SK-N-SH treated with all-trans-retinoic acid at 6 μM for 48 hours (cell line): ENCODE results near the gene CLNS1A.

ENCODE experiments used
- ATAC-seq: fragments of 200-7000 bp; cut with Tn5 transposase; 3 replicates; pipeline ENCODE4 v1.9.1; 2020; ENCODE audit warnings: mild to moderate bottlenecking, moderate library complexity
- ARNTL ChIP-seq: fragments of 450-650 bp; formaldehyde crosslinking; IDR thresholded peaks from 2 replicates; pipeline ENCODE4 v1.5.0; 2020; ENCODE audit warnings: low read depth, mild to moderate bottlenecking, moderate library complexity, borderline replicate concordance
- BACH2 ChIP-seq: fragments of 250-450 bp; sonication (Bioruptor Pico); IDR thresholded peaks from 2 replicates; pipeline ENCODE4 v1.9.0; 2021; ENCODE audit warnings: mild to moderate bottlenecking, borderline replicate concordance
- CSDC2 ChIP-seq: fragments of 250-450 bp; sonication (Bioruptor Pico); IDR thresholded peaks from 2 replicates; pipeline ENCODE4 v1.5.0; 2020; ENCODE audit warnings: mild to moderate bottlenecking, moderate library complexity
- ESRRG ChIP-seq: fragments of 250-450 bp; sonication (Bioruptor Pico); IDR thresholded peaks from 2 replicates; pipeline ENCODE4 v1.6.1; 2021; ENCODE audit warnings: mild to moderate bottlenecking
- GLIS3 ChIP-seq: fragments of 250-450 bp; sonication (Bioruptor Pico); IDR thresholded peaks from 2 replicates; pipeline ENCODE4 v1.5.0; 2020; ENCODE audit warnings: mild to moderate bottlenecking, moderate library complexity
- ISL1 ChIP-seq: fragments of 250-450 bp; sonication (Bioruptor Pico); IDR thresholded peaks from 2 replicates; pipeline ENCODE4 v2.1.2; 2022; ENCODE audit warnings: mild to moderate bottlenecking, moderate library complexity
- OSR1 ChIP-seq: fragments of 250-450 bp; sonication (Bioruptor Pico); IDR thresholded peaks from 2 replicates; pipeline ENCODE4 v1.8.0; 2022; ENCODE audit warnings: moderate library complexity, mild to moderate bottlenecking, inconsistent platforms
- PPARA ChIP-seq: fragments of 250-450 bp; sonication (Bioruptor Pico); IDR thresholded peaks from 2 replicates; pipeline ENCODE4 v1.5.0; 2020; ENCODE audit warnings: mild to moderate bottlenecking, borderline replicate concordance
- RARB ChIP-seq: fragments of 250-450 bp; sonication (Bioruptor Pico); IDR thresholded peaks from 2 replicates; pipeline ENCODE4 v1.8.0; 2021; ENCODE audit warnings: mild to moderate bottlenecking, moderate library complexity
- SNAI2 ChIP-seq: fragments of 250-450 bp; sonication (Bioruptor Pico); IDR thresholded peaks from 2 replicates; pipeline ENCODE4 v1.5.0; 2020; ENCODE audit warnings: mild to moderate bottlenecking, moderate library complexity
- TCF4 ChIP-seq: fragments of 250-450 bp; sonication (Bioruptor Pico); IDR thresholded peaks from 2 replicates; pipeline ENCODE4 v1.8.0; 2021; ENCODE audit warnings: mild to moderate bottlenecking, moderate library complexity, borderline replicate concordance
- TOX ChIP-seq: fragments of 250-450 bp; sonication (Bioruptor Pico); IDR thresholded peaks from 2 replicates; pipeline ENCODE4 v1.8.0; 2021; ENCODE audit warnings: mild to moderate bottlenecking, moderate library complexity, borderline replicate concordance
- ZC3H10 ChIP-seq: fragments of 250-450 bp; sonication (Bioruptor Pico); IDR thresholded peaks from 2 replicates; pipeline ENCODE4 v1.5.1; 2021; ENCODE audit warnings: mild to moderate bottlenecking, moderate library complexity
- ZFP3 ChIP-seq: fragments of 250-450 bp; sonication (Bioruptor Pico); IDR thresholded peaks from 2 replicates; pipeline ENCODE4 v1.5.0; 2020; ENCODE audit warnings: mild to moderate bottlenecking, moderate library complexity
- ZFP30 ChIP-seq: fragments of 450-650 bp; formaldehyde crosslinking; IDR thresholded peaks from 2 replicates; pipeline ENCODE4 v1.5.0; 2022; ENCODE audit warnings: mild to moderate bottlenecking, moderate library complexity
- ZNF565 ChIP-seq: fragments of 450-650 bp; formaldehyde crosslinking; conservative IDR thresholded peaks from 2 replicates; pipeline ENCODE4 v1.5.0; 2020; ENCODE audit warnings: low read depth, mild to moderate bottlenecking, moderate library complexity
- ZNF70 ChIP-seq: fragments of 450-650 bp; formaldehyde crosslinking; IDR thresholded peaks from 2 replicates; pipeline ENCODE4 v1.5.0; 2020; ENCODE audit warnings: mild to moderate bottlenecking, moderate library complexity
- ZNF8 ChIP-seq: fragments of 450-650 bp; formaldehyde crosslinking; IDR thresholded peaks from 2 replicates; pipeline ENCODE4 v1.5.0; 2020; ENCODE audit warnings: mild to moderate bottlenecking, moderate library complexity
- TF ChIP-seq, protein P1 (sequence below): fragments of 250-450 bp; sonication (Bioruptor Pico); IDR thresholded peaks from 2 replicates; pipeline ENCODE4 v1.8.0; 2021; ENCODE audit warnings: low read depth, mild to moderate bottlenecking, moderate library complexity, borderline replicate concordance
- TF ChIP-seq, protein P2 (sequence below): fragments of 250-450 bp; sonication (Bioruptor Pico); IDR thresholded peaks from 2 replicates; pipeline ENCODE4 v1.5.1; 2020; ENCODE audit warnings: low read depth, mild to moderate bottlenecking, moderate library complexity
- TF ChIP-seq, protein P3 (sequence below): fragments of 250-450 bp; sonication (Bioruptor Pico); IDR thresholded peaks from 2 replicates; pipeline ENCODE4 v1.8.0; 2020; ENCODE audit warnings: mild to moderate bottlenecking, moderate library complexity, borderline replicate concordance
- TF ChIP-seq, protein P4 (sequence below): fragments of 250-450 bp; sonication (Bioruptor Pico); IDR thresholded peaks from 2 replicates; pipeline ENCODE4 v1.5.1; 2021; ENCODE audit warnings: mild to moderate bottlenecking, moderate library complexity
- TF ChIP-seq, protein P5 (sequence below): fragments of 250-450 bp; sonication (Bioruptor Pico); IDR thresholded peaks from 2 replicates; pipeline ENCODE4 v1.5.0; 2020; ENCODE audit warnings: mild to moderate bottlenecking, moderate library complexity

CLNS1A gene

DNA sequence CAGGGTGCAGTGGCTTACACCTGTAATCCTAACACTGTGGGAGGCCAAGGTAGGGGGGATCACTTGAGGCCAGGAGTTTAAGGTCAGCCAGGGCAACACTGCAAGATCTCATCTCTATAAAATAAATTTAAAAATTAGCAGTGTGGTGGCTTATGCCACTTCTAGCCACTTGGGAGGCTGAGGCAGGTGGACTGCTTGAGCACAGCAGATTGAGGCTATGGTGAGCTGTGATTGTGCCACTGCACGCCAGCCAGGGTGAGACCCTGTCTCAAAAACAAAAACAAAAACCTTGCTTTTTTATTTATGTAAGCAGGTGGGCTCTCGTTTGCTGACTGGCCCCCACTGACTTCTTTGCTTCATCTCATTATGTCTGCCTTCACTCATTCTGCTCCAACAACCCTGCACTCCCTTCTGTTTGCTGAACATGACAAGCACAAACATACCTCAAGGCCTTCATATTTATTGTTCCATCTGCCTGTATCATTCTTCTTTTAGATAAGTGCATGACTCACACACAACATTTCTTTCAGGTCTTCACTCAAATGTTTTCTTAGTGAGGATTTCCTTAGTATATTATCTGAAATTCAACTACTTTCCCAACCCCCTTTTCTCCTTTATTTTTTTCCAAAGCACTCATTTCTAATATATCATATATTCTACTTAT, 32.4 kb upstream of the CLNS1A start:
- ATAC-seq = no peak
- TF ChIP-seq OSR1 (CRISPR knock-in tag) (no peak), ZNF565 (CRISPR knock-in tag) (no peak), GLIS3 (CRISPR knock-in tag) (no peak), TOX (no peak), ISL1 (CRISPR knock-in tag) (no peak), PPARA (CRISPR knock-in tag) (no peak), ZC3H10 (CRISPR knock-in tag) (no peak), TCF4 (CRISPR knock-in tag) (no peak), ZNF8 (CRISPR knock-in tag) (no peak), CSDC2 (CRISPR knock-in tag) (no peak), BACH2 (CRISPR knock-in tag) (no peak), ZFP30 (CRISPR knock-in tag) (no peak)
- TF ChIP-seq, protein P1, sequence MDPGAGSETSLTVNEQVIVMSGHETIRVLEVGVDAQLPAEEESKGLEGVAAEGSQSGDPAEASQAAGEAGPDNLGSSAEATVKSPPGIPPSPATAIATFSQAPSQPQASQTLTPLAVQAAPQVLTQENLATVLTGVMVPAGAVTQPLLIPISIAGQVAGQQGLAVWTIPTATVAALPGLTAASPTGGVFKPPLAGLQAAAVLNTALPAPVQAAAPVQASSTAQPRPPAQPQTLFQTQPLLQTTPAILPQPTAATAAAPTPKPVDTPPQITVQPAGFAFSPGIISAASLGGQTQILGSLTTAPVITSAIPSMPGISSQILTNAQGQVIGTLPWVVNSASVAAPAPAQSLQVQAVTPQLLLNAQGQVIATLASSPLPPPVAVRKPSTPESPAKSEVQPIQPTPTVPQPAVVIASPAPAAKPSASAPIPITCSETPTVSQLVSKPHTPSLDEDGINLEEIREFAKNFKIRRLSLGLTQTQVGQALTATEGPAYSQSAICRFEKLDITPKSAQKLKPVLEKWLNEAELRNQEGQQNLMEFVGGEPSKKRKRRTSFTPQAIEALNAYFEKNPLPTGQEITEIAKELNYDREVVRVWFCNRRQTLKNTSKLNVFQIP (CRISPR knock-in tag) = no peak
- TF ChIP-seq, protein P2, sequence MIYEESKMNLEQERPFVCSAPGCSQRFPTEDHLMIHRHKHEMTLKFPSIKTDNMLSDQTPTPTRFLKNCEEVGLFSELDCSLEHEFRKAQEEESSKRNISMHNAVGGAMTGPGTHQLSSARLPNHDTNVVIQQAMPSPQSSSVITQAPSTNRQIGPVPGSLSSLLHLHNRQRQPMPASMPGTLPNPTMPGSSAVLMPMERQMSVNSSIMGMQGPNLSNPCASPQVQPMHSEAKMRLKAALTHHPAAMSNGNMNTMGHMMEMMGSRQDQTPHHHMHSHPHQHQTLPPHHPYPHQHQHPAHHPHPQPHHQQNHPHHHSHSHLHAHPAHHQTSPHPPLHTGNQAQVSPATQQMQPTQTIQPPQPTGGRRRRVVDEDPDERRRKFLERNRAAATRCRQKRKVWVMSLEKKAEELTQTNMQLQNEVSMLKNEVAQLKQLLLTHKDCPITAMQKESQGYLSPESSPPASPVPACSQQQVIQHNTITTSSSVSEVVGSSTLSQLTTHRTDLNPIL (CRISPR knock-in tag) = no peak
- TF ChIP-seq, protein P3, sequence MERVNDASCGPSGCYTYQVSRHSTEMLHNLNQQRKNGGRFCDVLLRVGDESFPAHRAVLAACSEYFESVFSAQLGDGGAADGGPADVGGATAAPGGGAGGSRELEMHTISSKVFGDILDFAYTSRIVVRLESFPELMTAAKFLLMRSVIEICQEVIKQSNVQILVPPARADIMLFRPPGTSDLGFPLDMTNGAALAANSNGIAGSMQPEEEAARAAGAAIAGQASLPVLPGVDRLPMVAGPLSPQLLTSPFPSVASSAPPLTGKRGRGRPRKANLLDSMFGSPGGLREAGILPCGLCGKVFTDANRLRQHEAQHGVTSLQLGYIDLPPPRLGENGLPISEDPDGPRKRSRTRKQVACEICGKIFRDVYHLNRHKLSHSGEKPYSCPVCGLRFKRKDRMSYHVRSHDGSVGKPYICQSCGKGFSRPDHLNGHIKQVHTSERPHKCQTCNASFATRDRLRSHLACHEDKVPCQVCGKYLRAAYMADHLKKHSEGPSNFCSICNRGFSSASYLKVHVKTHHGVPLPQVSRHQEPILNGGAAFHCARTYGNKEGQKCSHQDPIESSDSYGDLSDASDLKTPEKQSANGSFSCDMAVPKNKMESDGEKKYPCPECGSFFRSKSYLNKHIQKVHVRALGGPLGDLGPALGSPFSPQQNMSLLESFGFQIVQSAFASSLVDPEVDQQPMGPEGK = no peak
- TF ChIP-seq, protein P4, sequence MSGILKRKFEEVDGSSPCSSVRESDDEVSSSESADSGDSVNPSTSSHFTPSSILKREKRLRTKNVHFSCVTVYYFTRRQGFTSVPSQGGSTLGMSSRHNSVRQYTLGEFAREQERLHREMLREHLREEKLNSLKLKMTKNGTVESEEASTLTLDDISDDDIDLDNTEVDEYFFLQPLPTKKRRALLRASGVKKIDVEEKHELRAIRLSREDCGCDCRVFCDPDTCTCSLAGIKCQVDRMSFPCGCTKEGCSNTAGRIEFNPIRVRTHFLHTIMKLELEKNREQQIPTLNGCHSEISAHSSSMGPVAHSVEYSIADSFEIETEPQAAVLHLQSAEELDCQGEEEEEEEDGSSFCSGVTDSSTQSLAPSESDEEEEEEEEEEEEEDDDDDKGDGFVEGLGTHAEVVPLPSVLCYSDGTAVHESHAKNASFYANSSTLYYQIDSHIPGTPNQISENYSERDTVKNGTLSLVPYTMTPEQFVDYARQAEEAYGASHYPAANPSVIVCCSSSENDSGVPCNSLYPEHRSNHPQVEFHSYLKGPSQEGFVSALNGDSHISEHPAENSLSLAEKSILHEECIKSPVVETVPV (CRISPR knock-in tag) = no peak

DNA sequence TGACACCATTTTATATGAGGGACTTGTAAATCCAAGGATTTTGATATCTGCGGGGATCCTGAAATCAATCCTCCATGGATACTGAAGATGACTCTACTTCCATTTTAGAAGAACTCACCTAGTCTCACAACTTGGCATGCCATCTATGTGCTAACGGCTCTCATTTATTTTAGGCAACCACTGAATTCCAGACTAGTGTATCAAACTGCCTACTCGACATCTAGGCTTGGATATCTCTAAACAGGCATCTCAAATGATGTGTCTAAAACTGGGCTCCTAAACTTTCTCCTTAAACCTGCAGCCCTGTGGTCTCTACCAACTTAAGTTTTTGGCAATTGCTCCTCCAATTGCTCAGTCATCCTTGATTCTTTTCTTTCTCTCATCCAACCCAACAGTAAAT, 31.2 kb upstream of the CLNS1A start:
- TF ChIP-seq BACH2 (CRISPR knock-in tag) (no peak), ISL1 (CRISPR knock-in tag) (no peak), ZC3H10 (CRISPR knock-in tag) (no peak), RARB (CRISPR knock-in tag) (no peak), PPARA (CRISPR knock-in tag) (no peak), ZNF565 (CRISPR knock-in tag) (no peak), ARNTL (no peak), SNAI2 (CRISPR knock-in tag) (no peak), ZFP3 (CRISPR knock-in tag) (no peak), OSR1 (CRISPR knock-in tag) (no peak), ESRRG (CRISPR knock-in tag) (no peak), TCF4 (CRISPR knock-in tag) (no peak), ZNF70 (CRISPR knock-in tag) (no peak), ZNF8 (CRISPR knock-in tag) (no peak)
- TF ChIP-seq, protein P1 (CRISPR knock-in tag) = no peak
- TF ChIP-seq, protein P5, sequence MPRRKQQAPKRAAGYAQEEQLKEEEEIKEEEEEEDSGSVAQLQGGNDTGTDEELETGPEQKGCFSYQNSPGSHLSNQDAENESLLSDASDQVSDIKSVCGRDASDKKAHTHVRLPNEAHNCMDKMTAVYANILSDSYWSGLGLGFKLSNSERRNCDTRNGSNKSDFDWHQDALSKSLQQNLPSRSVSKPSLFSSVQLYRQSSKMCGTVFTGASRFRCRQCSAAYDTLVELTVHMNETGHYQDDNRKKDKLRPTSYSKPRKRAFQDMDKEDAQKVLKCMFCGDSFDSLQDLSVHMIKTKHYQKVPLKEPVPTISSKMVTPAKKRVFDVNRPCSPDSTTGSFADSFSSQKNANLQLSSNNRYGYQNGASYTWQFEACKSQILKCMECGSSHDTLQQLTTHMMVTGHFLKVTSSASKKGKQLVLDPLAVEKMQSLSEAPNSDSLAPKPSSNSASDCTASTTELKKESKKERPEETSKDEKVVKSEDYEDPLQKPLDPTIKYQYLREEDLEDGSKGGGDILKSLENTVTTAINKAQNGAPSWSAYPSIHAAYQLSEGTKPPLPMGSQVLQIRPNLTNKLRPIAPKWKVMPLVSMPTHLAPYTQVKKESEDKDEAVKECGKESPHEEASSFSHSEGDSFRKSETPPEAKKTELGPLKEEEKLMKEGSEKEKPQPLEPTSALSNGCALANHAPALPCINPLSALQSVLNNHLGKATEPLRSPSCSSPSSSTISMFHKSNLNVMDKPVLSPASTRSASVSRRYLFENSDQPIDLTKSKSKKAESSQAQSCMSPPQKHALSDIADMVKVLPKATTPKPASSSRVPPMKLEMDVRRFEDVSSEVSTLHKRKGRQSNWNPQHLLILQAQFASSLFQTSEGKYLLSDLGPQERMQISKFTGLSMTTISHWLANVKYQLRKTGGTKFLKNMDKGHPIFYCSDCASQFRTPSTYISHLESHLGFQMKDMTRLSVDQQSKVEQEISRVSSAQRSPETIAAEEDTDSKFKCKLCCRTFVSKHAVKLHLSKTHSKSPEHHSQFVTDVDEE (CRISPR knock-in tag) = no peak
- TF ChIP-seq, protein P4 (CRISPR knock-in tag) = no peak
- TF ChIP-seq, protein P3 = no peak
- ATAC-seq = no peak
